GM18873 (cell line): ENCODE measurements around the gene EHF.

ENCODE experiments used
- ATAC-seq: cut with Tn5 transposase; IDR thresholded peaks from one replicate; pipeline ENCODE4 v1.9.1; 2021; ENCODE audit warnings: mild to moderate bottlenecking, moderate library complexity, moderate number of reproducible peaks; ENCODE audit not compliant: unreplicated experiment, low FRiP score

EHF gene

GRCh38 chr11:34621876-34622275 lies 983 bp downstream of the EHF start:
- no peak for ATAC-seq

DNA sequence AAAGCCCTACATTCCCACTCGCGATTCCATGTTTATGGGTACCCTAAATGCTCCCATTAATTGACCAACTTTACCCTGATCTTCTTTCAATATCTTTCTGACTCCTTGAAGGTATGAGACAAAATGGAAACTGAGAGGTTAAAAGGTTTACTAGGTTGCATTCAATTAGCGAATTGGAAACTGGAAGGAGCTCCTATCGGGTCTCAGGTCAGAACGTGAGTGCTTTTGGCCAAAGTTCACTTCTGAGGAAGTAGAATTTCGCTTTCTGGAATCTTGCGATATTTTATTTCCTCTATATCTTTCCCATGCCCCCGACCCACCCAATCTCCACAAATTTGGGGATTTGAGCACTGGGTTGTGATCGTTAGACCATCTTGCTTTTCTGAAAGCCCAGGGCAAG lies 2.6 kb downstream of the EHF start:
- ATAC-seq = no peak

- ATAC-seq = peak; percentile 75
Measured at GRCh38 chr11:34624069-34624468, 3.2 kb downstream of the EHF start.

DNA sequence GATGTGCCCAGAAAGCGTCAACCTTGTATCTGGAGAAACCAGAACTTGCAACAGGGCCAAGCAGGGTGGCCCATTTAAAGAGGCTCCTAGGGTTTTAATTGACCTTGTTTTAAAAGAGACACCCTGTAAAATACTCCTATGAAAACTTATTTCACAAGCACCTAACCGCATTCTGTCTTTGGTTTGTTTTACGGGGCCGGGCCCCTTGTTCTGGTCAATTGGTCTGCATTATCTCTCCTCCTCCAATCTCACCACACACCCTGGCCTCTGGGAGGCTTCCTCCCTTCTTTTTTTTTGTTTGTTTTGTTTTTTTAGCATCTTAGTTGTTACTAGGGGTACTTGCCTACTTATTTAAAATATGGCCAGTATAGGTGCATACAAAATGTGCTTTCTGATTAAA lies 4.7 kb downstream of the EHF start:
- ATAC-seq = no peak

- ATAC-seq = no peak
Measured at GRCh38 chr11:34626393-34626792, 5.5 kb downstream of the EHF start.

GRCh38 chr11:34627197-34627596 lies 6.3 kb downstream of the EHF start:
- ATAC-seq = no peak

DNA sequence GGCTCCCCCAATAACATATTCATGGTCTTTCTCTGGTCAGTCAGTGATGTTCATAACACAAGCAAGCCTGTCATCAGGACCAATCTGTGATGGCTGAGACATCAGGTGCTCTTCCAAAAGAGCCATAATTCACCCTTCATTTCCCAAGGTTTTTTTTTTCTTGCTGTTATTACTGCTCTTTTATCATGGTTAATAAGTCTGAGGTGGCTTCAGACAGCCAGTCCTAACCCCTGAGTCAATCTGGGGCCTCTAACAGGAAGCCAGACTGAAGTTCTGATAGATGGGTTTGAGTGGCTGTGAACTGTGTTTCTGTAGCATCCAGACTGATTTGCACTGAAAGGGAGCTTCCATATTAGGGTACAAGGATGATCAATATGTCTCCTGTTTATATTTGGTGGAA lies 8.8 kb downstream of the EHF start:
- no peak for ATAC-seq

DNA sequence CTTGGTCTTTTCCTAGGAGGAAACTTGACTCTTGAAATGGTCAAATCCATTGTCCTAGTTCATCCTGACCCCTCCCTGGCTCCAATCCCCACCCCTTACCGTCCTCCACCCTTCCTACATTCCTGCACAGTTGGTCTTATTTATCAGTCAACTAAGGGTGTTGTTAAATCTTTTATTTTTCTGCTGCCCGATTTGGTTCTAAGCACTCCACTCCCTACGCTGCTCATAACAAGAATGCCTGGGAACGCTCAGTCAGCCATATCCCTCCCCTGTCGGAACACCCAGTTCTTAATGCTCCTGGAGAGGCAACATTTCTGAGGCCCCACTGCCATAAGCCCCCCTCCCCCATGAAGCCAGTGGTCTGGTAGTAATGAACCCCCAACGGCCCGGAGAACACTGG lies 9.7 kb downstream of the EHF start:
- ATAC-seq = no peak

- ATAC-seq = no peak
Measured at GRCh38 chr11:34631297-34631696, 10.4 kb downstream of the EHF start.

DNA sequence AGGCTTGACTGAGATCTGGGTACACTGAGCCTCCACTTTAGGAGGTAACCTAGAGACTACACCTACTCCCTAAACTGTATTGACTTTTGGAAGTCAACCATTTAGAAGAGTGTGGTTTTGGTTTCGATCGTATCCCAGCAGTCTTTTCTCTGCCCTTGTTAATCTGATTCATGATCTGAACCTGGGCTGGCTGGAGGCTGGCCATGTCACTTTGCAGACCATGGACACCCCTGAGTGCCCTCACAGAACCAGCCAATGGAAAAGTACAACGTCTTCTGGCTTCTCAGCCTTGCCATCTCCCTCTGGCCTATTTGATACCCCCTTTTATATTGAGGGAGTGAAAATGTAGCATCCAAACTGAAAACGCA lies 10.8 kb downstream of the EHF start:
- ATAC-seq = no peak

DNA sequence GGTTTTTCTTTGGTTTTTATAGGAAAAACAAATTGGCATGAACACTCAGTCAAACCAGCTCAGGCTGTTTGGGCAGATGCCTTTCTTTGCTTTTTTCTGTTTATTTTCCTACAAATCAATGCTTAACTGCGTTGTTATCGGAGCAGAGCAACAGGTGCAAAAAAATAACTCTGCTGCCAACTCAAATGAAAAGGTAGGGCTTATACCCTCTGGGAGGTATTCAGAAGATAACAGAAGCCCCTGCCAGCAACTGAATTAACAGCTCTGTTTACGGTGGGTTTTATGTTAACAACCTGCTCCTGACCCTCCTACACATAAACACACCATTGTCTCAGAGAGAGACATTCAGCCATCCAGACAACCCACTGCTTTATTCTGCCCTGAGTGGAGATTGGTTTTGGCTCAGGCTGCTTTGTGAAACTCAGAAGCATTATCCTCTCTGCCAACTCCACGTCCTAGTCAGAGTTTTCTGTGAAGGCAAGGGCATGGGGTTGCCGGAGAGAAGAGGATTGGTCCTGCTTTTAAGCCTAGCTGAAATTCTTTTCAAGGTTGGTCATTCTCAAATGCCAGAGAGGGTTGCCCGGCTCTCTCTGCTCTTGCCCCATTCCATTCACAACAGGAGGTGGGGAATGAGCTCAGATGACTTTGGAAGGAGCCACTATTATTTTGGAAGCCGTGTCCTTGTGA lies 11.4 kb downstream of the EHF start:
- ATAC-seq = no peak

GRCh38 chr11:34633640-34633989 lies 12.7 kb downstream of the EHF start:
- ATAC-seq = no peak

- ATAC-seq = peak; percentile 87
Measured at GRCh38 chr11:34633990-34634693, 13.2 kb downstream of the EHF start.

GRCh38 chr11:34634694-34635062 lies 13.8 kb downstream of the EHF start:
- no peak for ATAC-seq

GRCh38 chr11:34636127-34636526 lies 15.2 kb downstream of the EHF start:
- no peak for ATAC-seq

DNA sequence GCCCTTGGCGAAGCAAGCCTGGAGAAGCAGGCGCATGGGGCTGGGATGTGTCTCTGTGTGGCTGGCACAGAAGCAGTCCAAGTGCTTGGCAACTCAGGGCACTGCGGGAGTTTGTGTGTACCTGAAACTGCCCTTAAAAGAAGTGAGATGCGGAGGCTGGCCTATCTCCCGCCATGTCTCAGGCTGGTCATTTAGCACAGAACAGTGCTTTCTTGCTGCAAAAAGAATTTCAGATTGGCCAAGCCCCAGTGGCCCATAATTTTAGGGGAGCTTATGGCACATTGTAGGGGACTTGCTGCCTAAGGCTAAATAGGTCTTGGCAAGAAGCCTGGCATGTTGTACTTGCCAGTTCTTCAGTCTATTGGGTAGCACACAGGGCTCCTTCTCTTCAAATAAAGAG lies 16.4 kb downstream of the EHF start:
- ATAC-seq = no peak

DNA sequence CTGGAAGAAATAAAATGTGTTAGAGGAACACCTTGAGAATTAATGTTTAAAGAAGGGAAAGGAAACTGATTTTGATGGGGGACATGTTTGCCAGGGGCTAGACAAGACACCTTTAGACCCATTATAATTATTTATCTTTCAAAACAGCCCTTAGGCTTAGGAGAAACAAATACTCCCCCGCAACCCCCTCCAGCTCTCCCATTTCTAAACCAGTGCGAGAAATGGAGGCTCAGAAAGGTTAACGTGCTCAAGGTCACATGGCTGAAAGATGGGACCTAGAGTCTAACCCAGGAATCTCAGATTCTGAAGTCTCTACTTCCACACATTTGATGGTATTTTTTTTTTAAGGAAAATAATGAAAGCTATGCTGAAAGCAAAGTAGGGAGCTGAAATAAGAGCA lies 18.0 kb downstream of the EHF start:
- no peak for ATAC-seq

DNA sequence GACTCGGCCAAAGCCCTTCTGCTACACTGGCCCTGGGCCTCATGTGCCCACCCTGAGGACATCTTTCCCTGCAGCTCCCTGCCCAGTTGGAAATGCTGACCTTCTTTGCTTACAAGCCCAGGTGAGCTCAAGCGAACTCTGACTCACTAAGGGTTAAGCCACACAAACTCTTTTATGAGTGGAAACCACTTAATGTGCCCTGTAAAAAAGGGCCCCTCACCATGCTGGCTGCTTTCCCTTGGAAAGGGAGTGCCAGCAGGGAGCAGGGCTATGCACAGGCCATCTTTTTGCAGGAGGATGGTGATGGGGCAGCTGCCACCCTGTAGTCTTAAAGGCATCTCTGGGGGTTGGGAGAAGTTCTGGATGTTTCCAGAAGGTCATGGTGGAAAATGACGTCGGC lies 18.7 kb downstream of the EHF start:
- no peak for ATAC-seq

GRCh38 chr11:34640050-34640923 lies 19.4 kb downstream of the EHF start:
- no peak for ATAC-seq

DNA sequence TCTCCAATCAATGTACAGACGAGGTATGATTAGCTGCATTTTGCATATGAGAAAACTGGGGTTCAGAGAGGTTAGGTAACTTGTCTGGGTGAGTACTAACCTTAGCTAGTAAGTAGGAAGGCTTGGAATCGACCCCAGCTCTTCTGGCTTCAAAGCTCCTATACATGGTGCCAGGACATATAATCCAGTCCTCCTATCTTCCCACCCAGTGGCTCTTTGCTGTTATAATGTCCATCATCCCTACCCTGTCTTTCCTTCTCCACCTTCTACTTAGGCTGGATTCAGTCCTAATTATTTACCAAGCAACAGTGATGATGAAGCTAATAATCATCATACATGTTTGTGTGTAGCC lies 20.0 kb downstream of the EHF start:
- ATAC-seq = no peak

GRCh38 chr11:34641456-34641855 lies 20.6 kb downstream of the EHF start:
- no peak for ATAC-seq
